ENCODE results near the gene CDH15.

DNA sequence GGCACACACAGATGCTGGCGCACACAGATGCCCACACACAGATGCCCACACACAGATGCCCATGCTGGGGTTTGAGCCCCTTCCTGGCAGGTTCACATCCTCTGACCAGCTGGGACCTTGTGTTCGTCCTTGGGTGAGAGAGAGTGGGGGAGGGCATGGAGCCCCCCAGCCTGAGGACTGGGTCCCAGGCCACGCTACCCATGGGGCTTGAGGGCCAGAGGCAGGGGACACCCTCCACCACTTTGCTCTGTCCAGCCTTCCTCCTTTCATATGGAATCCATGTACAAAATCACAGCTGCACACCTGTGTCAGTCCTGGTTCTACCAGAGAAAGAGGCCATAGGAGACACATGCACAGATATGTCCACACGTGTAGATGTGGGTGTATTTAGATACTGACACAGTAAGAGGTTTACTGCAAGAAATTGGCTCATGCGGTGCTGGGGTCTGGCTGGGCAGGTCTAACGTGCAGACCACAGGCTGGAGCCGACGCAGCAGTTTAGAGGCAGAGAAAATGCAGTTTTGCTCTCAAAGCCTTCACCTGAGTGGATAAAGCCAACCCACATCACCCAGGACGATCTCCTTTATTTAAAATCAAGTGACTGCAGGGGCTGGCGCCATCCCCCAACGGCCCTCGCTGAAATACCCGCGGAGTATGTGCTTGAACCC is 17.9 kb downstream of the CDH15 start:
- TF ChIP-seq EZH2 (IDR thresholded peaks at IDR 0.05; ENCODE audit: insufficient read depth, poor library complexity, severe bottlenecking) (no peak), EZH2phosphoT487 (IDR thresholded peaks at IDR 0.05; ENCODE audit: insufficient read depth, low read depth) (no peak)
